Measurements from ENCODE around the gene SEZ6L.

Gene SEZ6L

GRCh38 chr22:26241361-26241760 is 72.1 kb downstream of the SEZ6L start:
- DNase-seq: no peak

- no peak for DNase-seq
Observed at GRCh38 chr22:26245001-26245400, 75.7 kb downstream of the SEZ6L start.

GRCh38 chr22:26246552-26246951 is 77.3 kb downstream of the SEZ6L start:
- no peak for DNase-seq

GRCh38 chr22:26251869-26252268 is 82.6 kb downstream of the SEZ6L start:
- DNase-seq: no peak

GRCh38 chr22:26259510-26259909 is 90.2 kb downstream of the SEZ6L start:
- no peak for DNase-seq

GRCh38 chr22:26264162-26264561 is 94.9 kb downstream of the SEZ6L start:
- DNase-seq: no peak

- DNase-seq: no peak
Observed at GRCh38 chr22:26265281-26265680, 96.0 kb downstream of the SEZ6L start.

- DNase-seq: no peak
Observed at GRCh38 chr22:26265909-26266308, 96.6 kb downstream of the SEZ6L start.

- no peak for DNase-seq
Observed at GRCh38 chr22:26267856-26268255, 98.6 kb downstream of the SEZ6L start.

- no peak for DNase-seq
Observed at GRCh38 chr22:26269572-26269971, 100.3 kb downstream of the SEZ6L start.

- DNase-seq: no peak
Observed at GRCh38 chr22:26271427-26271826, 102.2 kb downstream of the SEZ6L start.

- peak in 54 of 56 donors; percentile 7 to 90 (median 58) for DNase-seq
Observed at GRCh38 chr22:26273011-26273675, 103.9 kb downstream of the SEZ6L start.

- DNase-seq: peak in 10 of 56 donors; percentile 1 to 52 (median 18)
Observed at GRCh38 chr22:26276529-26277160, 107.4 kb downstream of the SEZ6L start.

GRCh38 chr22:26281941-26282340 is 112.7 kb downstream of the SEZ6L start:
- DNase-seq: no peak

GRCh38 chr22:26283330-26283729 is 114.1 kb downstream of the SEZ6L start:
- no peak for DNase-seq

- DNase-seq: no peak
Observed at GRCh38 chr22:26285632-26286031, 116.4 kb downstream of the SEZ6L start.

GRCh38 chr22:26286091-26286820 is 117.0 kb downstream of the SEZ6L start:
- DNase-seq: no peak

GRCh38 chr22:26287382-26288225 is 118.3 kb downstream of the SEZ6L start:
- DNase-seq: no peak

- DNase-seq: no peak
Observed at GRCh38 chr22:26289611-26290101, 120.4 kb downstream of the SEZ6L start.

- DNase-seq: no peak
Observed at GRCh38 chr22:26291940-26292666, 122.8 kb downstream of the SEZ6L start.

- no peak for DNase-seq
Observed at GRCh38 chr22:26292667-26292995, 123.4 kb downstream of the SEZ6L start.

Data from nucleus accumbens (tissue), 56 donors.